CD4-positive, CD25-positive, alpha-beta regulatory T cell (primary cell): ENCODE data around the gene ASTN2. TPM values are rescaled to one million over a fixed set of nuclear protein-coding genes. Genes with fewer than 3 reads are reported as not detected.

Source experiments
- ATAC-seq, 2 donors: fragments of 150-1000 bp; cut with Tn5 transposase; one replicate each; pipeline ENCODE4 v1.10.0; 2021; ENCODE audit warnings: low read depth in 2 of 2, moderate number of reproducible peaks in 2 of 2, moderate library complexity in 1 of 2
- DNase-seq, 3 donors: peaks; one replicate each; pipeline versions ENCODE4 v3.0.0 to v3.0.0-alpha.2; 2012 to 2022; ENCODE audit warnings: mixed read lengths in 1 of 3
- H3K27ac ChIP-seq: one replicate; pipeline ENCODE4 v1.7.0; 2013; ENCODE audit warnings: mild to moderate bottlenecking, low read length; ENCODE audit not compliant: insufficient read depth, poor library complexity, severe bottlenecking
- H3K27me3 ChIP-seq: one replicate; pipeline ENCODE4 v1.7.0; 2013; ENCODE audit warnings: low read length; ENCODE audit not compliant: control insufficient read depth, insufficient read depth
- H3K36me3 ChIP-seq: one replicate; pipeline ENCODE4 v1.7.0; 2013; ENCODE audit warnings: mild to moderate bottlenecking, low read length, moderate library complexity; ENCODE audit not compliant: control insufficient read depth, insufficient read depth
- H3K4me1 ChIP-seq: 2 replicates; pipeline ENCODE4 v1.7.0; 2013; ENCODE audit warnings: mild to moderate bottlenecking, low read length; ENCODE audit not compliant: insufficient read depth, control insufficient read depth, poor library complexity, severe bottlenecking
- H3K4me3 ChIP-seq: one replicate; pipeline ENCODE4 v1.7.0; 2013; ENCODE audit warnings: low read depth, mild to moderate bottlenecking, low read length, moderate library complexity
- H3K9me3 ChIP-seq, 2 experiments: 1 replicate in 1 of 2; 2 replicates in 1 of 2; pipeline ENCODE4 v1.7.0; 2013; ENCODE audit warnings: low read length in 2 of 2, mild to moderate bottlenecking in 1 of 2, moderate library complexity in 1 of 2; ENCODE audit not compliant: control insufficient read depth in 2 of 2
- H3K27ac Mint-ChIP-seq, 3 donors: one replicate each; pipeline ENCODE4 v1.8.0; 2020 to 2022; ENCODE audit warnings: mild to moderate bottlenecking in 3 of 3, mixed read lengths in 3 of 3, moderate library complexity in 2 of 3
- H3K27me3 Mint-ChIP-seq: one replicate; pipeline ENCODE4 v1.8.0; 2022; ENCODE audit warnings: mild to moderate bottlenecking, mixed read lengths
- H3K36me3 Mint-ChIP-seq: one replicate; pipeline ENCODE4 v1.8.0; 2020; ENCODE audit warnings: mixed read lengths
- H3K4me1 Mint-ChIP-seq, 4 donors: one replicate each; pipeline ENCODE4 v1.8.0; 2020 to 2022; ENCODE audit warnings: mixed read lengths in 4 of 4, mild to moderate bottlenecking in 1 of 4
- H3K4me3 Mint-ChIP-seq, 4 donors: one replicate each; pipeline ENCODE4 v1.8.0; 2020 to 2022; ENCODE audit warnings: mild to moderate bottlenecking in 4 of 4, mixed read lengths in 4 of 4, moderate library complexity in 3 of 4
- H3K9me3 Mint-ChIP-seq, 7 donors: one replicate each; pipeline ENCODE4 v1.8.0; 2020 to 2022; ENCODE audit warnings: mixed read lengths in 7 of 7, mild to moderate bottlenecking in 3 of 7, moderate library complexity in 2 of 7
- polyA plus RNA-seq, 4 donors: library from polyadenylated mRNA; unstranded; fragments of 300-500 nt; fragmentation: Illumina TruSeq; gene quantifications; one replicate each; pipeline ENCODE4 v1.2.3, GENCODE V29; 2021
- total RNA-seq: library from RNA; stranded (reverse); gene quantifications from one replicate; pipeline ENCODE4 v1.2.3, GENCODE V29; 2022

Gene ASTN2
- total and polyA plus RNA-seq, 5 donors from 2014 or later: 5.0 to 9.9 (median 7.4) TPM

- H3K27me3 ChIP-seq: no peaks in the 10 kb centered on the region
- Mint-ChIP-seq H3K27ac (no peak overlapping the region), H3K27me3 (no peaks in the 10 kb centered on the region), H3K36me3 (no peaks in the 10 kb centered on the region), H3K4me1 (no peaks in the 10 kb centered on the region), H3K9me3 (peaks cover 0 to 8% (median 0%) of the 10 kb centered on the region in 7 donors), H3K4me3 (no peak overlapping the region)
- ATAC-seq (no peak), DNase-seq (no peak)
- no peaks in the 10 kb centered on the region for H3K9me3 ChIP-seq
- H3K4me3 ChIP-seq: no peak overlapping the region
- no peak overlapping the region for H3K27ac ChIP-seq
- no peaks in the 10 kb centered on the region for H3K36me3 ChIP-seq
- H3K4me1 ChIP-seq: no peaks in the 10 kb centered on the region
These were observed 108.8 kb downstream of the ASTN2 start for GRCh38 chr9:117306032-117306431.

DNA sequence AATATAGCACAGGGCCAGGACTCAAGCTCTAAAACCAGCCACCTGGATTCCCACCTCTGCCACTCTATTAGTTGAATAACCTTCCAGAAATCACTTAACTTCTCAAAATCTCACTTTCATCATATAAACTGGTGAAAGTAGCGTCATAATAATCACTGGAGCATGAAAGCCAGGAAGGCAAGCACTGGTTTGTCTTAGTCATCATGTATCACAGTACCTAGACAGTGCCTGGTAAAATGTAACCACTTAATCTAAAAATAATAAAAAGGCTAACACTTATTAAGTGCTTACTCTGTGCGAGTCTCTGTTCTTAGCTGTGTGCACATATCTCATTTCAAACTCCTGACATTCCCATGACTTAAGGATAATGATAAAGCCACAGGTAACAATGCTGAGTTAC, 109.4 kb downstream of the ASTN2 start:
- Histone ChIP-seq H3K27me3 (no peaks in the 10 kb centered on the region), H3K27ac (no peak overlapping the region), H3K4me1 (no peaks in the 10 kb centered on the region), H3K36me3 (no peaks in the 10 kb centered on the region), H3K9me3 (no peaks in the 10 kb centered on the region), H3K4me3 (no peak overlapping the region)
- DNase-seq (no peak), ATAC-seq (no peak)
- no peak overlapping the region for H3K27ac Mint-ChIP-seq
- H3K36me3 Mint-ChIP-seq: no peaks in the 10 kb centered on the region
- no peaks in the 10 kb centered on the region for H3K27me3 Mint-ChIP-seq
- H3K4me1 Mint-ChIP-seq: no peaks in the 10 kb centered on the region
- no peak overlapping the region for H3K4me3 Mint-ChIP-seq
- H3K9me3 Mint-ChIP-seq: peaks cover 0 to 8% (median 0%) of the 10 kb centered on the region in 7 donors

DNA sequence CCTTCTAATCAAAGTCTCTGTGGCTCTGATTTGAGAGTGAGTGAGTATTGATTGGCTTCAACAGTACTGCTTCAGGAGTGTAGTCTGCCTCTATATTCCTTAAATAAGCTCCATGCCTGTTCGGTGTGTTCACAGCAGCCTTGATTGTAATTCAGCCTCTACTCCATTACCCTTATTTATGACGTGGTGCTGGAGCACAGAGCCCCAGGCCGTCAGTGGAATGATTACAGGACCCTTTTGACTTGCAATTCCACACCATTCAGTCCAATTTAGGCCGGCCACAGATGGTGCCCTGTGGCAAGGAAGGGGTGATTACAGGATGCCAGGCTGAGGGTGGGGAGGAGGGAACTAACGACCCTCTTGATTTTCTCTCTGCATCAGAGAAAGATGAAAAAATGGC, 110.3 kb downstream of the ASTN2 start:
- no peak overlapping the region for H3K4me3 ChIP-seq
- Mint-ChIP-seq H3K4me1 (no peaks in the 10 kb centered on the region), H3K9me3 (peaks cover 0 to 8% (median 0%) of the 10 kb centered on the region in 7 donors), H3K4me3 (no peak overlapping the region), H3K36me3 (no peaks in the 10 kb centered on the region), H3K27ac (no peak overlapping the region), H3K27me3 (no peaks in the 10 kb centered on the region)
- no peak for ATAC-seq
- no peak for DNase-seq
- H3K36me3 ChIP-seq: no peaks in the 10 kb centered on the region
- H3K27me3 ChIP-seq: no peaks in the 10 kb centered on the region
- H3K27ac ChIP-seq: no peak overlapping the region
- no peaks in the 10 kb centered on the region for H3K4me1 ChIP-seq
- no peaks in the 10 kb centered on the region for H3K9me3 ChIP-seq

- Histone ChIP-seq H3K27ac (no peak overlapping the region), H3K9me3 (no peaks in the 10 kb centered on the region), H3K36me3 (no peaks in the 10 kb centered on the region), H3K4me3 (no peak overlapping the region), H3K27me3 (no peaks in the 10 kb centered on the region), H3K4me1 (no peaks in the 10 kb centered on the region)
- ATAC-seq (no peak), DNase-seq (no peak)
- Mint-ChIP-seq H3K36me3 (no peaks in the 10 kb centered on the region), H3K4me3 (no peak overlapping the region), H3K27me3 (no peaks in the 10 kb centered on the region), H3K9me3 (peaks cover 0 to 6% (median 0%) of the 10 kb centered on the region in 7 donors), H3K4me1 (no peaks in the 10 kb centered on the region), H3K27ac (no peak overlapping the region)
These were observed 111.1 kb downstream of the ASTN2 start for GRCh38 chr9:117303643-117304230.

GRCh38 chr9:117302487-117302886, 112.4 kb downstream of the ASTN2 start:
- no peak overlapping the region for H3K4me3 ChIP-seq
- H3K27me3 ChIP-seq: no peaks in the 10 kb centered on the region
- H3K9me3 ChIP-seq: no peaks in the 10 kb centered on the region
- Mint-ChIP-seq H3K27me3 (no peaks in the 10 kb centered on the region), H3K4me1 (no peaks in the 10 kb centered on the region), H3K27ac (no peak overlapping the region), H3K36me3 (no peaks in the 10 kb centered on the region), H3K4me3 (no peak overlapping the region), H3K9me3 (peaks cover 0 to 6% (median 0%) of the 10 kb centered on the region in 7 donors)
- no peak for ATAC-seq
- H3K36me3 ChIP-seq: no peaks in the 10 kb centered on the region
- H3K27ac ChIP-seq: no peak overlapping the region
- no peak for DNase-seq
- no peaks in the 10 kb centered on the region for H3K4me1 ChIP-seq

- Histone ChIP-seq H3K36me3 (no peaks in the 10 kb centered on the region), H3K9me3 (no peaks in the 10 kb centered on the region), H3K27me3 (no peaks in the 10 kb centered on the region), H3K4me3 (no peak overlapping the region), H3K27ac (no peak overlapping the region), H3K4me1 (no peaks in the 10 kb centered on the region)
- Mint-ChIP-seq H3K9me3 (peaks cover 0 to 6% (median 1%) of the 10 kb centered on the region in 7 donors), H3K4me3 (no peak overlapping the region), H3K27me3 (no peaks in the 10 kb centered on the region), H3K36me3 (no peaks in the 10 kb centered on the region), H3K4me1 (no peaks in the 10 kb centered on the region), H3K27ac (peak overlapping the region in 1 of 3 donors; percentile 3)
- no peak for ATAC-seq
- DNase-seq: no peak
These were observed 114.3 kb downstream of the ASTN2 start for GRCh38 chr9:117300371-117301110.

GRCh38 chr9:117296453-117296852, 118.4 kb downstream of the ASTN2 start:
- peaks cover 0 to 8% (median 2%) of the 10 kb centered on the region in 7 donors for H3K9me3 Mint-ChIP-seq
- no peaks in the 10 kb centered on the region for H3K4me1 Mint-ChIP-seq
- H3K36me3 Mint-ChIP-seq: no peaks in the 10 kb centered on the region
- no peaks in the 10 kb centered on the region for H3K27me3 ChIP-seq
- no peaks in the 10 kb centered on the region for H3K27me3 Mint-ChIP-seq
- no peak for DNase-seq
- no peaks in the 10 kb centered on the region for H3K4me1 ChIP-seq
- no peak overlapping the region for H3K4me3 Mint-ChIP-seq
- H3K9me3 ChIP-seq: no peaks in the 10 kb centered on the region
- no peak overlapping the region for H3K27ac Mint-ChIP-seq
- H3K4me3 ChIP-seq: no peak overlapping the region
- H3K27ac ChIP-seq: no peak overlapping the region
- no peaks in the 10 kb centered on the region for H3K36me3 ChIP-seq
- no peak for ATAC-seq
